Skin of body (tissue), 2 donors: ENCODE measurements around the gene SLC49A3. TPM values are rescaled to one million over a fixed set of nuclear protein-coding genes. Genes with fewer than 3 reads are reported as not detected.
"Not testable (repeated sequence)": the region's sequence is repeated elsewhere in the genome, so short reads cannot be mapped to it uniquely, and the experiment has no call there.

Experiments used
- DNase-seq: peaks from one replicate; lab custom pipeline; 2025; lab: John Stamatoyannopoulos, UW
- total RNA-seq: library from RNA; depleted of rRNA; stranded (reverse); fragments of >200 nt; gene quantifications from one replicate; pipeline ENCODE4 v1.2.3, GENCODE V29; 2014

SLC49A3 gene
- total RNA-seq, 1 donor from 2014 or later: 3.2 TPM

- no peak for DNase-seq
These were observed 14.6 kb upstream of the SLC49A3 start for GRCh38 chr4:703336-704197.

GRCh38 chr4:702618-703048, 13.7 kb upstream of the SLC49A3 start:
- DNase-seq: no peak

- DNase-seq: no peak
These were observed 11.8 kb upstream of the SLC49A3 start for GRCh38 chr4:700587-701264.

GRCh38 chr4:699816-700580, 11.0 kb upstream of the SLC49A3 start:
- no peak for DNase-seq

- DNase-seq: not testable (repeated sequence)
These were observed 5.5 kb upstream of the SLC49A3 start for GRCh38 chr4:694341-694940.

GRCh38 chr4:692771-693554, 4.0 kb upstream of the SLC49A3 start:
- DNase-seq: no peak

- DNase-seq: no peak
These were observed 772 bp upstream of the SLC49A3 start for GRCh38 chr4:689723-690122.

- no peak for DNase-seq
These were observed 739 bp downstream of the SLC49A3 start for GRCh38 chr4:687971-688853.

GRCh38 chr4:687048-687970, 1.6 kb downstream of the SLC49A3 start:
- no peak for DNase-seq

GRCh38 chr4:686413-687040, 2.4 kb downstream of the SLC49A3 start:
- DNase-seq: no peak

GRCh38 chr4:685679-686412, 3.1 kb downstream of the SLC49A3 start:
- DNase-seq: no peak

GRCh38 chr4:684623-685327, 4.2 kb downstream of the SLC49A3 start:
- no peak for DNase-seq

- DNase-seq: peak; percentile 35
These were observed 4.8 kb downstream of the SLC49A3 start for GRCh38 chr4:683982-684622.

- DNase-seq: no peak
These were observed 5.6 kb downstream of the SLC49A3 start for GRCh38 chr4:683247-683897.

- no peak for DNase-seq
These were observed 6.3 kb downstream of the SLC49A3 start for GRCh38 chr4:682490-683172.
